GM19324 (cell line): ENCODE measurements around the gene PAX5.

Experiments used
- ATAC-seq: cut with Tn5 transposase; IDR thresholded peaks from one replicate; pipeline ENCODE4 v1.9.1; 2021; ENCODE audit warnings: mild to moderate bottlenecking, moderate library complexity; ENCODE audit not compliant: unreplicated experiment, low FRiP score

The PAX5 gene

GRCh38 chr9:36963346-36963745 is 70.7 kb downstream of the PAX5 start:
- no peak for ATAC-seq

DNA sequence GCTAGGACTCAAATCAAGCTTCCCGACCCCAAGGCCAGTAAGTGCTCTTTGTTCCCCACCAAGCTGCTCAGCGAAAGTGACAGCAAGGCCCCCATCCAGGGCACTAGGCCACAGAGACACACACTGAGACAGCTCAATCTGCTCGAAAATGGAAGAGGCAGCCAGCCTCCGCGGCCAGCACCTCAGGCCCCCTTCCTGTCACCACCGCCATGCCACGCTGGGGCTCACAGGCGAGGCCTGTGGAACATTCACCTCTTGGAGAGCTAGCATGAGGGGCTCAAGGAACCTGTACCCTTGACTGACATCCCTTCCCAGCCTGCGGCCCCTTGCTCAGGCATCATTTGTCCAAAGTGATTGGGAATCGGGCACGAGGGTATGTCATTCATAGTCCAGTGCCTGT is 71.4 kb downstream of the PAX5 start:
- ATAC-seq, result no peak

DNA sequence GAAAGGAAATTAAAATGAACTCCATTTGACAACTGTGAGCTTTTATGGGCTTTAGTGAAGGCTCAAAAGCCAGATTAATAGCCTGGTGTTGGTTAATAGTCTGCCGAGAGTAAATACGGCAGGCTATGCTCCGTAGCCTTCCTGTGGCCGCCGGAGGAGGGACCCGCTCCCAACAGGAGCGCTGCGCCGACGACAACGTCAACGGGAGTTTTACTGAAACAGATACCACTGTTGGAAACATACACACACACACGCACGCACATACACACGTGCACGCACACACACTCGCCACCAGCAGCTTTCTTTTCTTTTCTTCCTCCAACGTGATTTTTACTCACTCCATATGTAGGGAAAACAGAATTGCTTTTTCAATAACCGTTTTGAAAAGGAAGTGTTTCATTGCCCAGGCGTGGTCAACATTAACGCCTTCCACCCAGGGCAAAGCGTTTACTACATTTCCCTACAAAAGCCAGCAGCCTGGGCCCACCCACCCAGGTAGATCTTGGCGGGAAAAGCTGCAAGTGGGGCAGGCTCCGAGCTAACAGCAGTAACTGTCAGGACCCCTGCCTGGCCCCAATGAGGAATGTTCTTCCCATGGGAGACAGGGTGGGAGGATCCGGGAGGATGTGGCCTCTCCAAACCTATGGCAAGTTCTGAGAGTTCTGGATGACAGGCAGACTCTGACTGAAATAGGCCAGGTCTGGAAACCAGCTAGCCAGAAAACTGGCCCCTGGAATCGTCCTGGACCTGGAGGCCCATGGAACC is 72.3 kb downstream of the PAX5 start:
- ATAC-seq, result no peak

DNA sequence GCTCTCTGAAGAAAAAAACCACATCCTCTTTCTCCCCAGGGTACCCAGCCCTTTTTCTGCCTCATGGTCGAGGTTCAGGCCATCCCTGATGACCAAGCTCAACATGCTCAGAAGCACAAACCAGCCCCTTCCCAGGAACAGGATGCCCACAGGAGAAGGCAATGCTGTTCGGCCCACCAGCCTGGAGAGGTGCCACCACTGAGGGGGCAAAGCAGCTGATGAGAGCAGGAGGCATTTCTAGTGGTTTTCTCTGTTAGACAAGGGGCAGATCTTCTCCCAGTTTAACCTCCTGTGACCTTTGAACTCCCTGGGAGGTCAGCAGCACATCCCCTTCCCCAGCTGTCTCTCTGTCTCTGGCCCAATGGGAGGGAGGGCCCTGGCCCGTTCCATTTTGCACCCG is 73.0 kb downstream of the PAX5 start:
- ATAC-seq, result no peak

DNA sequence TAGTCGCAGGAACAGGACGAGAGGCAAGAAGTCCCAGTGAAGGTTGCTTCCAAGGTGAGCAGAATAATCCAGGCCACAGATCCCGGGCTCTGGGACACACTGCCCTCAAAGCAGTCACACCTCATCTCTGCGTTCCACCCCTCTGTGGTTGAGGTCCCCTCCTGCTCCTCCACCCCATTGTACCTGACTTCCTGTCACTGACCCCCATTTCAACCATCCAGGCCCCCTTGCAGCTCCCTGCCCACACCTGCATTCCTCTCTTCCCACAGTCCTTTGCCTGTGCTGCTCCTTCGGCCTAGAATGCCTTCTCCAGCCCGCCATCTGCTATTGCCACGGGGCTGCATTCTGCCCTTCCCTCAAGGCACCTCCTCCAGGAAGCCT is 73.5 kb downstream of the PAX5 start:
- no peak for ATAC-seq

DNA sequence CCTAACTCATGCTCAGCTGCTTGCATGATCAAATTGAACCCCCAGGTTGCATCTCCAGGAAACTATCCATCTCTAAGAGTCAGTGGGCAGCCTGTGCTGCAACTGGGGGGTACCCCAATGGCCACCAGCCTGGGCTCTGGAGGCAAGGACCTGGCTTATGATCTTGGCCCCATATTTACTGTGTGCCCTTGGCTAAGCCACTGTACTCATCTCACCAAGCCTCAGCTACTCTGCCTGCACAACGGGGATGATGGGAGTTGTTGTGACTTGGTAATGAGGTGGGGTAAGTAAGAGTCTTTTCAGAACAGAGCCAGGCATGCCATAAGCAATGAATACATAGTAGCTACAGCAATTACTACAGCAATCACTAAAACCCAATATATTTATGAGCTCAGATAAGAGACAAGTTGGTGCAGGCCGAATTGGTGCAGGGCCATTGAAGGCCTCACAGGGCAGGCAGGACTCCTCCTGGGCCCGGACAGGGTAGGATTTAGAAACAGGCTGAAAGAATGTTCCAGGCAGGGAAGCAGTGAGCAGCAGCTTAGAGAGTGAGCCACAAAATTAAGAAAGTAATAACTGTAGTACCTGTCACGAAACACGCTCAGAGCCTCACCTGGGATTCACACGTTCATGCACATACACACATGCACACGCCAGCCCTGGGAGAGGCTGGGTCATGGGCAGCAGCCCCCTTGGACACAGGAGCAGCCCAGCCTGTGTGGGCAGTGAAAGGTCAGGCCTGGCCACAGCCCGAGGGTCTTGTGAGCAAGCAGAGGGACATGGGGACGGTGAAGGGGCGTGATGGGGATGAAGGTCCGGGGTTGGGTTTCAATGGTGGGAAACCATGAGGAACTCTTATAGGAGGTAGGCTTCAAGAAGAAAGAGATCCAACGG is 74.1 kb downstream of the PAX5 start:
- ATAC-seq, result no peak

- ATAC-seq, result no peak
These were observed 77.2 kb downstream of the PAX5 start for GRCh38 chr9:36956908-36957307.

DNA sequence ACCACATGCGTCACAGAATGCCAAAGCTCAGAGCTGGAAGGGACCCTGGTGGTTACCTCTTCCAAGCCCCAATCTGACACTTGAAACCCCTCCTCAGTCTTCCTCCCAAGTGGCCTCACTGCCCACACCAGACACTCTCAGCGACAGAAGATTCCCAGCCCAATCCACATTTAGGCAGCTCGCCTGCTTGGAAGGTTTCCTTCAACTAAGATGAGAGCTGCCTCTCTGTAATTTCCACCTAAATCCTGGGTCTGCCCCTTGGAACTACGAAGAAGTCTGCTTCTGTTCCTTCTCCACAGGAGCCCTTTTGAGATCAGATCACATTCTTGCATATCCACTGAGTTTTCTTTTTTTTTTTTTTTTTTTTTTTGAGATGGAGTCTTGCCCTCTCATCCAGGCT is 83.7 kb downstream of the PAX5 start:
- no peak for ATAC-seq

GRCh38 chr9:36949466-36949865 is 84.6 kb downstream of the PAX5 start:
- no peak for ATAC-seq

DNA sequence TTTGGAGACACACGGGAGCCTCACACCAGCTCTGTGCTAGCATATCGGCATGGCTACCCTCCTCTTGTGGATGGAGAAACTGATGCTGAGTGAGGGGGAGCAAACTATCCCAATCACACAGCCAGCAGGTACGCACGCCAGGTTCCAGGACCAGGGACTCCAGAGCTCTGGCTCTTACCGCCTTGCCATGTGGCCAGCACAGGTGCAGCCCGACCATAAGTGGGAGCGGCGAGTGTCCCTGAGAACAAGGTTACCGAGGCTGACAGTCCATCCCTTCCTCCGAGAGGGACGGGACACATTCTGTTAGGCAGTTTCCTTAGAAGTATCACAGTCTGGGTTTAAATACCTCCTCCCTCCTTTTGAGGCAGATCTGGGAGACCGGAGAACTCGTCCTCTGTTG is 86.0 kb downstream of the PAX5 start:
- no peak for ATAC-seq

GRCh38 chr9:36946653-36947052 is 87.4 kb downstream of the PAX5 start:
- no peak for ATAC-seq

GRCh38 chr9:36945999-36946398 is 88.1 kb downstream of the PAX5 start:
- ATAC-seq, result no peak

DNA sequence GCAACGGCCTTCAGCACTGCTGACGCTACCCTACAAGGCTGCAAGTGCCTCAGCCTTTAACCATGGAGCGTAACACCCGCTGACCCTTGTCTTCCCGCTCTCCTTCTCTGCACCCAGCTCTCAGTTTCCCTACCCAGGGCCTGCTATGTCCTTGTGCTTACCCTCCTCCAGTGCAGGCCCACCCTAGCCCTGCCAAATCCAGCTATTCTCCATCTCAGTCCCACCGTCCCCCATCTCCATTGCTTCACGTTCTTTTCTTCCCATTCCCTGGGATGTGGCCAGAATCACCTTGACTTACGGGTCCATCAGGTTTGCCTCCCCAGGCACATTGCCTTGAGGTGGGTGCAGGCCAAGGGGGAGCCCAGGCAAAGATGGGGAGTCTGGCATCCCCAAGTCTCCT is 91.2 kb downstream of the PAX5 start:
- no peak for ATAC-seq

- ATAC-seq, result no peak
These were observed 92.6 kb downstream of the PAX5 start for GRCh38 chr9:36941441-36941840.

DNA sequence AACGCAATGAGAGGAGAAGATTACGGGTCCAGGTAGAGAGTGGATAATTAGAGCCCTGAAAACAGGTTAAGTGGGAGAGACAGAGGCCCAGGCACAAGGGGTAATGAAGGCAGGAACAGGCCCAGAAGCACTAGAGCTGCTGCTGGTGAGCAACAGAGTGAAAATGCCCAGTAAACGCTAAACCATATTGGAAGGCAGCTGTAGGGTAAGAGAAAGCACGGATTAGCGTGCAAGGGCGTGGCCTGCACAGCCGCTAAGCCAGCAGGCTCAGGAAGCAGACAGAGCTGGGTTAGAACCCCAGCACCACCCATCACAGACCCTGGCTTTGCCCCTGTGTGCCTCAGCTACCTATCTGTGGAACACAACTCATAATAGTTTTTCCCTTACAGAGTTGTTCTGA is 93.2 kb downstream of the PAX5 start:
- no peak for ATAC-seq

DNA sequence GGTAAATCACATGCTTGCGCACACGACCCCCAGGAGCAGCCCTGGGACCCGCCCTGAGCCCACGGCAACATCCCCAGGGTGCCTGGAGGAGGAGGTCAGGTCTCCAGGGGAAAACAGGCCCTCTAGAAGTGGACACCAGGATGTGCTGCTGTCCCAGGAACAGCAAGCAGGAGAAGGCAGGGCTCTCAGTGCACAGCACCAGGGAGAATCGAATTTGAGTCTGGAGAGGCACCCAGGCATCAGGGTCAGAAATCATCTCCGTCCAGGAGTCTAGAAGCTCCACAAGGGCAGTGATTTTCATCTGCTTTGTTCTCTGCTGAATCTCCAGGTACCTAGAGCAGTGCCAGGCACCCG is 93.6 kb downstream of the PAX5 start:
- ATAC-seq, result no peak

- ATAC-seq, result no peak
These were observed 94.2 kb downstream of the PAX5 start for GRCh38 chr9:36939655-36940499.

DNA sequence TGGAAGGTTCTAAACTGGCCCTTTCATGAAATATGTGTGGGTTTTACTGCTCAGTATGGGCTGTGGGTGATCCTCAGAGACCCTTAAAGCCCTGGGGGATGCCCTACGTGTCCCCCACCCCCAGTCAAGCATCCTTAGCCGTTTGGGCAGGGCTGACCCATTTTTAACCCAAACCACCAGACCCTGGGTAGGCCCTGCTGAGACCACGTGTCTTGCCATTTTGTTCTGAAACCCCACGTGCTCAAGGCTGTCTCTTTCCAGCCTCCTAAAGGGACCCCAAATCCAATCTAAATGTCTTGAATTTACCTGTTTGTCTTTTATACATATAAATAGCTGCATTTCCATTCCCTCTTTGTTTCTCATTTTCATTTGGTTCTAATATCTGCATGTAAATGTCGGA is 94.9 kb downstream of the PAX5 start:
- no peak for ATAC-seq

GRCh38 chr9:36938617-36939016 is 95.5 kb downstream of the PAX5 start:
- ATAC-seq, result no peak

DNA sequence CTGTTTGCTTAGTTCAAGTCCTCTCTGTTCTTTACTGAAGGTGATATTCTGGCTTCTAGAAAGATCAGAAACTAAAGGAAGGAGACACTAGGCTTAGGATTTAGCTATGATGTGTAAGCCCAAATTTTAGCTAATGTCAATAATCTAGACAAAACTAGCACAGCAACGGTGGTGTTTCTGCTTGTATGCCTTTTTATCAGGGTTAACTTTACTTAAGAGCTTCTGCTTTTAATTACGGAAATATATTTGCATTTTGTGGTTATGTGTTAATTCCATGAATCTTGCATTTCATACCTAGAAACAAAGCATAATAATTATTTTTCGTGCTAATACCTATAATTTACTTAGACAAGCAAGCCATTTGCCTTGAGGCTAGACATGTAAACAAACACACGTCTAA is 96.1 kb downstream of the PAX5 start:
- ATAC-seq, result no peak

DNA sequence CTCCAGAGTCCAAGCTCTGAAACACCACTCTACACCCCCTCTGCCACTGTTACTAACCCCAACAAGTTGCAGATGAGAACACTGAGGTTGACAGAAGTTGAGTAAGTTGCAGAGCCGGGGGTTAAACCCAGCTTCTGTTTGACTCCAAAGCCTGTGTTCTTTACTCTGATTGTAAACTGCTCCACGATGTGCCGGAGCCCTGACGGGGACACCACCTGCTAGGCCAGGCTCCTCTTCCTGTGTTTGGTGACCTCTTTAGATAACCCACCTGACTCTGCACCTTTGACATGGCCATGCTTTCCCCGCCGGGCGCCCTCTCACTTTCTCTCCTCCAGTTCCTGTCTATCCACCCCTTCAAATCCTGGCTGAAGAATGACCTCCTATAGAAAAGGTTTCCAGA is 96.7 kb downstream of the PAX5 start:
- no peak for ATAC-seq
